Keratinocyte (primary cell): ENCODE measurements around the gene RAPGEF4.

Experiments
- EZH2 ChIP-seq: IDR thresholded peaks from one replicate; pipeline ENCODE4 v1.6.1; 2012; ENCODE audit warnings: inconsistent platforms, mild to moderate bottlenecking, low read length, moderate library complexity
- TF ChIP-seq, protein P1 (sequence below), 3 experiments: IDR thresholded peaks in 1 of 3; conservative IDR thresholded peaks in 1 of 3; optimal IDR thresholded peaks in 1 of 3; 2 replicates in 2 of 3; 3 replicates in 1 of 3; pipeline versions ENCODE3 to v1.5.1; 2011; ENCODE audit warnings: low read length in 3 of 3, mild to moderate bottlenecking in 3 of 3, moderate library complexity in 2 of 3, control low read depth in 1 of 3, inconsistent platforms in 1 of 3; ENCODE audit not compliant: insufficient read depth in 2 of 3; ENCODE audit errors: extremely low read depth in 1 of 3

DNA sequence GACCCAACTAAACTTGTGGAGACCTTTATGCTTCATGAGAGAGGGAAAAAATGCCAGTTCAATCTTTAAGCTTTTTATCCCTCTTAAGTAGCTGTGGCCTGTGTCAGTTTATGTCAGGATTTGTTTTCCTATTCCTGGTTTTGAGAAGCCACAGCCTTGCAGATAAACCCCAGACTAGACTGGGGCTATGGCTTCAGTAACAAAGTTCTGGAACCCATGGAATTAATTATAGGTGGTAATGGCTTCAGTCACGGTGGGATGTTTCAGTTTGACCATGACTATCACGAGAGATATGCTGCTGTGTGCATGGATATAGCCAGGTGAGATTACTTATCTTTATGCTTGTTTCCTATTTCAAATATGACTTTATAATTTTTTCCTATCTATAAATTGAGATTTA lies 134.8 kb downstream of the RAPGEF4 start:
- TF ChIP-seq, protein P1, sequence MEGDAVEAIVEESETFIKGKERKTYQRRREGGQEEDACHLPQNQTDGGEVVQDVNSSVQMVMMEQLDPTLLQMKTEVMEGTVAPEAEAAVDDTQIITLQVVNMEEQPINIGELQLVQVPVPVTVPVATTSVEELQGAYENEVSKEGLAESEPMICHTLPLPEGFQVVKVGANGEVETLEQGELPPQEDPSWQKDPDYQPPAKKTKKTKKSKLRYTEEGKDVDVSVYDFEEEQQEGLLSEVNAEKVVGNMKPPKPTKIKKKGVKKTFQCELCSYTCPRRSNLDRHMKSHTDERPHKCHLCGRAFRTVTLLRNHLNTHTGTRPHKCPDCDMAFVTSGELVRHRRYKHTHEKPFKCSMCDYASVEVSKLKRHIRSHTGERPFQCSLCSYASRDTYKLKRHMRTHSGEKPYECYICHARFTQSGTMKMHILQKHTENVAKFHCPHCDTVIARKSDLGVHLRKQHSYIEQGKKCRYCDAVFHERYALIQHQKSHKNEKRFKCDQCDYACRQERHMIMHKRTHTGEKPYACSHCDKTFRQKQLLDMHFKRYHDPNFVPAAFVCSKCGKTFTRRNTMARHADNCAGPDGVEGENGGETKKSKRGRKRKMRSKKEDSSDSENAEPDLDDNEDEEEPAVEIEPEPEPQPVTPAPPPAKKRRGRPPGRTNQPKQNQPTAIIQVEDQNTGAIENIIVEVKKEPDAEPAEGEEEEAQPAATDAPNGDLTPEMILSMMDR (optimal IDR thresholded peaks at IDR 0.05 in 1 of 3, IDR thresholded peaks at IDR 0.05 in 1 of 3, conservative IDR thresholded peaks at IDR 0.05 in 1 of 3; ENCODE audit: extremely low read depth in 1 of 3, insufficient read depth in 2 of 3, low read length in 3 of 3), result no peak
- no peak for TF ChIP-seq EZH2
